HepG2 (cell line): Measurements from ENCODE around the gene RABGAP1L. TPM values are rescaled to one million over a fixed set of nuclear protein-coding genes. Genes with fewer than 3 reads are reported as not detected.

Experiments used
- ARHGAP35 ChIP-seq: sonication (generic); formaldehyde crosslinking; IDR thresholded peaks from 2 replicates; pipeline ENCODE4 v1.9.0; 2022; ENCODE audit warnings: mild to moderate bottlenecking, inconsistent platforms, moderate library complexity, missing genetic modification reagents, borderline replicate concordance
- HMGXB3 ChIP-seq: sonication (generic); formaldehyde crosslinking; IDR thresholded peaks from 2 replicates; pipeline ENCODE4 v1.4.0; 2020; ENCODE audit warnings: missing genetic modification reagents, borderline replicate concordance
- KDM6A ChIP-seq: IDR thresholded peaks from 2 replicates; pipeline ENCODE4 v1.6.1; 2016; ENCODE audit warnings: low read depth
- PCBP1 ChIP-seq: fragments of 200-400 bp; formaldehyde crosslinking; IDR thresholded peaks from 2 replicates; pipeline ENCODE4 v1.6.1; 2017; ENCODE audit warnings: mild to moderate bottlenecking, low read depth, low read length, borderline replicate concordance
- POLR2G ChIP-seq: fragments of 200-400 bp; formaldehyde crosslinking; IDR thresholded peaks from 2 replicates; pipeline ENCODE4 v1.6.1; 2018; ENCODE audit warnings: mild to moderate bottlenecking, low read depth, low read length, moderate library complexity
- SOX6 ChIP-seq, 2 experiments: fragments of 450-650 bp in 1 of 2; sonication (generic) in 1 of 2; formaldehyde crosslinking in 1 of 2; IDR thresholded peaks; 2 replicates each; pipeline versions ENCODE4 v1.4.0 to v1.6.1; 2017 to 2020; ENCODE audit warnings: antibody characterized with exemption in 1 of 2, mild to moderate bottlenecking in 1 of 2, missing genetic modification reagents in 1 of 2
- TMF1 ChIP-seq: sonication (generic); formaldehyde crosslinking; IDR thresholded peaks from 2 replicates; pipeline ENCODE4 v1.8.1; 2022; ENCODE audit warnings: low read depth, missing genetic modification reagents
- ZNF24 ChIP-seq: fragments of 450-650 bp; IDR thresholded peaks from 2 replicates; pipeline ENCODE4 v1.6.1; 2017; ENCODE audit warnings: antibody characterized with exemption, mild to moderate bottlenecking
- ZNF34 ChIP-seq: sonication (generic); formaldehyde crosslinking; IDR thresholded peaks from 2 replicates; pipeline ENCODE4 v1.4.0; 2020; ENCODE audit warnings: mild to moderate bottlenecking, missing genetic modification reagents, borderline replicate concordance
- ZNF367 ChIP-seq: sonication (generic); formaldehyde crosslinking; IDR thresholded peaks from 2 replicates; pipeline ENCODE4 v1.4.0; 2020; ENCODE audit warnings: missing genetic modification reagents, borderline replicate concordance
- polyA plus RNA-seq, 8 experiments: library from polyadenylated mRNA; depleted of rRNA in 3 of 8; stranded (reverse) in 7 of 8; unstranded in 1 of 8; fragments of >200 nt; fragmentation: Illumina TruSeq in 4 of 8; extraction: Trizol in 4 of 8; gene quantifications; 2 replicates each; pipeline versions ENCODE4 v1.2.1 to v1.2.3, GENCODE V29; 2011 to 2016; ENCODE audit warnings: low read depth in 4 of 8, missing spikeins in 1 of 8, mixed read lengths in 1 of 8; ENCODE audit not compliant: insufficient read depth in 1 of 8
- total RNA-seq, 5 experiments: library from RNA; depleted of rRNA; stranded (reverse); fragments of >200 nt; fragmentation: Illumina TruSeq; extraction: Trizol; gene quantifications; 2 replicates each; pipeline ENCODE4 v1.2.3, GENCODE V29; 2016; ENCODE audit warnings: low read depth in 1 of 5

The RABGAP1L gene
- total and polyA plus RNA-seq, 2 of the 13 experiments (the other 11 are each of a cell fraction or from before 2014, with no cell fraction given) = 7.9 to 22.6 TPM

- TF ChIP-seq PCBP1 = no peak
- TF ChIP-seq KDM6A (CRISPR knock-in tag) = no peak
- no peak for TF ChIP-seq HMGXB3 (CRISPR knock-in tag)
- no peak for TF ChIP-seq POLR2G
- no peak for TF ChIP-seq SOX6 (IDR thresholded peaks at IDR 0.05)
- no peak for TF ChIP-seq SOX6 (CRISPR knock-in tag; IDR thresholded peaks at IDR 0.05)
- TF ChIP-seq ARHGAP35 (CRISPR knock-in tag) = no peak
- TF ChIP-seq ZNF24 = no peak
- TF ChIP-seq ZNF367 = no peak
- no peak for TF ChIP-seq ZNF34 (CRISPR knock-in tag)
- TF ChIP-seq TMF1 = no peak
Observed at GRCh38 chr1:174243451-174244000, 84.2 kb downstream of the RABGAP1L start (continued).
